ENCODE measurements around the gene IER2. TPM values are rescaled to one million over a fixed set of nuclear protein-coding genes. Genes with fewer than 3 reads are reported as not detected.
"Not testable (repeated sequence)": the region's sequence is repeated elsewhere in the genome, so short reads cannot be mapped to it uniquely, and the experiment has no call there.

The IER2 gene
- total and polyA plus RNA-seq, 4 donors: 39.7 to 269 (median 191) TPM

GRCh38 chr19:13164343-13165161 lies 14.3 kb downstream of the IER2 start:
- intact Hi-C loops (cut with DNase I): loop anchor here in 1 of 2 donors (5.0 kb wide), 1 partner anchor 43 kb away; no protein-coding TSS in a partner anchor
- Histone ChIP-seq H3K36me3 (ENCODE audit: control insufficient read depth in 1 of 2, insufficient read depth in 2 of 2, low read length in 1 of 2) (no peaks in the 10 kb centered on the region), H3K4me3 (ENCODE audit: low read length in 2 of 2) (no peak overlapping the region), H3K4me1 (ENCODE audit: control insufficient read depth in 1 of 2, insufficient read depth in 2 of 2, low read length in 2 of 2) (no peaks in the 10 kb centered on the region), H3K27me3 (ENCODE audit: control insufficient read depth in 1 of 2, insufficient read depth in 2 of 2, low read length in 1 of 2) (no peaks in the 10 kb centered on the region), H3K27ac (ENCODE audit: low read depth in 1 of 2, low read length in 2 of 2) (peak overlapping the region; percentile 23 to 54), H3K9me3 (ENCODE audit: control insufficient read depth, low read length) (no peaks in the 10 kb centered on the region)
- ATAC-seq (ENCODE audit: low FRiP score) (no peak), DNase-seq (peak; percentile 72 to 84)
- 19 to 27% methylated on average over 17 to 19 of the region's 19 CpGs for WGBS, 2 donors

- intact Hi-C loops (cut with DNase I): loop anchor here in 1 of 2 donors (5.0 kb wide), 1 partner anchor 42 kb away; no protein-coding TSS in a partner anchor
- Histone ChIP-seq H3K27me3 (ENCODE audit: control insufficient read depth in 1 of 2, insufficient read depth in 2 of 2, low read length in 1 of 2) (no peaks in the 10 kb centered on the region), H3K4me1 (ENCODE audit: control insufficient read depth in 1 of 2, insufficient read depth in 2 of 2, low read length in 2 of 2) (no peaks in the 10 kb centered on the region), H3K36me3 (ENCODE audit: control insufficient read depth in 1 of 2, insufficient read depth in 2 of 2, low read length in 1 of 2) (no peaks in the 10 kb centered on the region), H3K4me3 (ENCODE audit: low read length in 2 of 2) (no peak overlapping the region), H3K27ac (ENCODE audit: low read depth in 1 of 2, low read length in 2 of 2) (peak overlapping the region; percentile 5 to 54), H3K9me3 (ENCODE audit: control insufficient read depth, low read length) (no peaks in the 10 kb centered on the region)
- WGBS, 2 donors: 78% methylated on average over 19 of the region's 19 CpGs
- DNase-seq: no peak
- ATAC-seq (ENCODE audit: low FRiP score): no peak
Measured at GRCh38 chr19:13165162-13165997, 15.2 kb downstream of the IER2 start.

GRCh38 chr19:13166151-13166550 lies 15.9 kb downstream of the IER2 start:
- intact Hi-C loops (cut with DNase I): loop anchor here in 1 of 2 donors (5.0 kb wide), 1 partner anchor 41 kb away; no protein-coding TSS in a partner anchor
- H3K4me1 ChIP-seq (ENCODE audit: control insufficient read depth in 1 of 2, insufficient read depth in 2 of 2, low read length in 2 of 2); H3K27ac ChIP-seq (ENCODE audit: low read depth in 1 of 2, low read length in 2 of 2); H3K4me3 ChIP-seq (ENCODE audit: low read length in 2 of 2); DNase-seq; H3K9me3 ChIP-seq (ENCODE audit: control insufficient read depth, low read length); H3K36me3 ChIP-seq (ENCODE audit: control insufficient read depth in 1 of 2, insufficient read depth in 2 of 2, low read length in 1 of 2); ATAC-seq (ENCODE audit: low FRiP score); H3K27me3 ChIP-seq (ENCODE audit: control insufficient read depth in 1 of 2, insufficient read depth in 2 of 2, low read length in 1 of 2): not testable (repeated sequence)
- 93 to 94% methylated on average over 3 of the region's 3 CpGs for WGBS, 2 donors

GRCh38 chr19:13169769-13170168 lies 19.6 kb downstream of the IER2 start:
- Histone ChIP-seq H3K27ac (ENCODE audit: low read depth in 1 of 2, low read length in 2 of 2) (no peak overlapping the region), H3K27me3 (ENCODE audit: control insufficient read depth in 1 of 2, insufficient read depth in 2 of 2, low read length in 1 of 2) (no peaks in the 10 kb centered on the region), H3K4me3 (ENCODE audit: low read length in 2 of 2) (no peak overlapping the region), H3K9me3 (ENCODE audit: control insufficient read depth, low read length) (no peaks in the 10 kb centered on the region), H3K4me1 (ENCODE audit: control insufficient read depth in 1 of 2, insufficient read depth in 2 of 2, low read length in 2 of 2) (no peaks in the 10 kb centered on the region), H3K36me3 (ENCODE audit: control insufficient read depth in 1 of 2, insufficient read depth in 2 of 2, low read length in 1 of 2) (no peaks in the 10 kb centered on the region)
- ATAC-seq (ENCODE audit: low FRiP score): no peak
- intact Hi-C loops (cut with DNase I): loop anchor here in 1 of 2 donors (5.0 to 10.0 kb wide), 2 partner anchors 38 to 555 kb away; no protein-coding TSS in a partner anchor
- DNase-seq: peak in 1 of 2 donors; percentile 66
- 73 to 76% methylated on average over 5 of the region's 5 CpGs for WGBS, 2 donors

- Histone ChIP-seq H3K4me3 (ENCODE audit: low read length in 2 of 2) (no peak overlapping the region), H3K4me1 (ENCODE audit: control insufficient read depth in 1 of 2, insufficient read depth in 2 of 2, low read length in 2 of 2) (no peaks in the 10 kb centered on the region), H3K27me3 (ENCODE audit: control insufficient read depth in 1 of 2, insufficient read depth in 2 of 2, low read length in 1 of 2) (no peaks in the 10 kb centered on the region), H3K36me3 (ENCODE audit: control insufficient read depth in 1 of 2, insufficient read depth in 2 of 2, low read length in 1 of 2) (no peaks in the 10 kb centered on the region), H3K27ac (ENCODE audit: low read depth in 1 of 2, low read length in 2 of 2) (no peak overlapping the region), H3K9me3 (ENCODE audit: control insufficient read depth, low read length) (no peaks in the 10 kb centered on the region)
- ATAC-seq (ENCODE audit: low FRiP score) (no peak), DNase-seq (no peak)
- intact Hi-C loops (cut with DNase I): loop anchor here in 1 of 2 donors (10.0 kb wide), 1 partner anchor 554 kb away; no protein-coding TSS in a partner anchor
- WGBS, 2 donors: 93 to 95% methylated on average over 7 of the region's 7 CpGs
Measured at GRCh38 chr19:13171146-13171545, 20.9 kb downstream of the IER2 start.

GRCh38 chr19:13172346-13173138 lies 22.3 kb downstream of the IER2 start:
- no peaks in the 10 kb centered on the region for H3K27me3 ChIP-seq (ENCODE audit: control insufficient read depth in 1 of 2, insufficient read depth in 2 of 2, low read length in 1 of 2)
- WGBS, 2 donors: 7 to 12% methylated on average over 18 of the region's 18 CpGs
- DNase-seq (peak; percentile 95), ATAC-seq (ENCODE audit: low FRiP score) (peak; percentile 64)
- H3K27ac ChIP-seq (ENCODE audit: low read depth in 1 of 2, low read length in 2 of 2): peak overlapping the region; percentile 31 to 96
- H3K36me3 ChIP-seq (ENCODE audit: control insufficient read depth in 1 of 2, insufficient read depth in 2 of 2, low read length in 1 of 2): no peaks in the 10 kb centered on the region
- no peak overlapping the region for H3K4me3 ChIP-seq (ENCODE audit: low read length in 2 of 2)
- no peaks in the 10 kb centered on the region for H3K4me1 ChIP-seq (ENCODE audit: control insufficient read depth in 1 of 2, insufficient read depth in 2 of 2, low read length in 2 of 2)
- intact Hi-C loops (cut with DNase I): loop anchor here in 1 of 2 donors (10.0 kb wide), 1 partner anchor 552 kb away; no protein-coding TSS in a partner anchor
- H3K9me3 ChIP-seq (ENCODE audit: control insufficient read depth, low read length): no peaks in the 10 kb centered on the region

GRCh38 chr19:13173139-13173737 lies 23.0 kb downstream of the IER2 start:
- H3K4me3 ChIP-seq (ENCODE audit: low read length in 2 of 2): no peak overlapping the region
- no peaks in the 10 kb centered on the region for H3K9me3 ChIP-seq (ENCODE audit: control insufficient read depth, low read length)
- H3K27ac ChIP-seq (ENCODE audit: low read depth in 1 of 2, low read length in 2 of 2): peak overlapping the region; percentile 46 to 49
- ATAC-seq (ENCODE audit: low FRiP score): peak; percentile 12
- DNase-seq: no peak
- intact Hi-C loops (cut with DNase I): loop anchor here in 1 of 2 donors (10.0 kb wide), 1 partner anchor 552 kb away; no protein-coding TSS in a partner anchor
- 67 to 68% methylated on average over 12 of the region's 12 CpGs for WGBS, 2 donors
- no peaks in the 10 kb centered on the region for H3K36me3 ChIP-seq (ENCODE audit: control insufficient read depth in 1 of 2, insufficient read depth in 2 of 2, low read length in 1 of 2)
- H3K27me3 ChIP-seq (ENCODE audit: control insufficient read depth in 1 of 2, insufficient read depth in 2 of 2, low read length in 1 of 2): no peaks in the 10 kb centered on the region
- no peaks in the 10 kb centered on the region for H3K4me1 ChIP-seq (ENCODE audit: control insufficient read depth in 1 of 2, insufficient read depth in 2 of 2, low read length in 2 of 2)

Data from aorta (tissue), 5 donors.